Activated T-cell treated with anti-CD3 and anti-CD28 coated beads, Interleukin-2, amount 50 U/mL, for 24 hours (primary cell): ENCODE results near the gene APOBEC3H.

Experiments used
- DNase-seq: peaks from one replicate; pipeline ENCODE4 v3.0.0-alpha.2; 2020
- H3K27ac Mint-ChIP-seq: 2 replicates; pipeline ENCODE4 v1.8.0; 2020; ENCODE audit warnings: mild to moderate bottlenecking, mixed read lengths
- H3K27me3 Mint-ChIP-seq: 2 replicates; pipeline ENCODE4 v1.8.0; 2020; ENCODE audit warnings: mixed read lengths
- H3K36me3 Mint-ChIP-seq: 2 replicates; pipeline ENCODE4 v1.8.0; 2020; ENCODE audit warnings: low read depth, mixed read lengths
- H3K4me1 Mint-ChIP-seq: 2 replicates; pipeline ENCODE4 v1.8.0; 2020; ENCODE audit warnings: low read depth, mixed read lengths
- H3K4me3 Mint-ChIP-seq: 2 replicates; pipeline ENCODE4 v1.8.0; 2020; ENCODE audit warnings: mild to moderate bottlenecking, moderate library complexity, mixed read lengths
- H3K9me3 Mint-ChIP-seq: 2 replicates; pipeline ENCODE4 v1.8.0; 2020; ENCODE audit warnings: mixed read lengths

The APOBEC3H gene

GRCh38 chr22:39148026-39148726 is 51.1 kb downstream of the APOBEC3H start:
- H3K27ac Mint-ChIP-seq = peak overlapping the region; percentile 88

GRCh38 chr22:39148727-39149535 is 51.9 kb downstream of the APOBEC3H start:
- Mint-ChIP-seq H3K27ac (peak overlapping the region; percentile 88), H3K9me3 (no peaks in the 10 kb centered on the region), H3K4me1 (peaks cover 65% of the 10 kb centered on the region), H3K36me3 (peaks cover 10% of the 10 kb centered on the region), H3K4me3 (no peak overlapping the region), H3K27me3 (peaks cover 7% of the 10 kb centered on the region)
- peak; percentile 82 for DNase-seq

More at GRCh38 chr22:39148026-39148726, 51.1 kb downstream of the APOBEC3H start:
- no peak for DNase-seq
- Mint-ChIP-seq H3K36me3 (peaks cover 10% of the 10 kb centered on the region), H3K4me1 (peaks cover 65% of the 10 kb centered on the region), H3K9me3 (no peaks in the 10 kb centered on the region), H3K4me3 (no peak overlapping the region), H3K27me3 (no peaks in the 10 kb centered on the region)

- Mint-ChIP-seq H3K36me3 (peaks cover 10% of the 10 kb centered on the region), H3K27ac (peak overlapping the region; percentile 88), H3K9me3 (no peaks in the 10 kb centered on the region), H3K4me1 (peaks cover 57% of the 10 kb centered on the region), H3K27me3 (peaks cover 14% of the 10 kb centered on the region), H3K4me3 (peak overlapping the region; percentile 10)
- no peak for DNase-seq
Measured at GRCh38 chr22:39149915-39150847, 53.1 kb downstream of the APOBEC3H start.

GRCh38 chr22:39150848-39151215 is 53.8 kb downstream of the APOBEC3H start:
- Mint-ChIP-seq H3K4me3 (peak overlapping the region; percentile 72), H3K9me3 (no peaks in the 10 kb centered on the region), H3K27me3 (peaks cover 14% of the 10 kb centered on the region), H3K36me3 (peaks cover 10% of the 10 kb centered on the region), H3K27ac (peak overlapping the region; percentile 77), H3K4me1 (peaks cover 57% of the 10 kb centered on the region)
- DNase-seq = no peak

- no peaks in the 10 kb centered on the region for H3K9me3 Mint-ChIP-seq
- peaks cover 14% of the 10 kb centered on the region for H3K27me3 Mint-ChIP-seq
- H3K27ac Mint-ChIP-seq = peak overlapping the region; percentile 77
- H3K4me3 Mint-ChIP-seq = peak overlapping the region; percentile 72
- peaks cover 10% of the 10 kb centered on the region for H3K36me3 Mint-ChIP-seq
- no peak for DNase-seq
- H3K4me1 Mint-ChIP-seq = peaks cover 51% of the 10 kb centered on the region
Measured at GRCh38 chr22:39151329-39151975, 54.4 kb downstream of the APOBEC3H start.

GRCh38 chr22:39152024-39152510 is 55.0 kb downstream of the APOBEC3H start:
- Mint-ChIP-seq H3K27ac (peak overlapping the region; percentile 77), H3K27me3 (peaks cover 14% of the 10 kb centered on the region), H3K4me1 (peaks cover 46% of the 10 kb centered on the region), H3K4me3 (peak overlapping the region; percentile 72), H3K9me3 (no peaks in the 10 kb centered on the region), H3K36me3 (peaks cover 10% of the 10 kb centered on the region)
- no peak for DNase-seq

GRCh38 chr22:39152511-39153219 is 55.6 kb downstream of the APOBEC3H start, which contains the start of gene CBX7:
TSS of gene CBX7 (minus strand) at chr22:39152680. CDS start at chr22:39152444, 236 bp downstream.
- H3K4me1 Mint-ChIP-seq = peaks cover 44% of the 10 kb centered on the region
- peak within 1 kb of the TSS; percentile 76 for H3K4me3 Mint-ChIP-seq
- H3K27ac Mint-ChIP-seq = peak within 1 kb of the TSS; percentile 86
- peak; percentile 99 for DNase-seq
- peaks cover 10% of the 10 kb centered on the region for H3K36me3 Mint-ChIP-seq
- H3K9me3 Mint-ChIP-seq = no peaks in the 10 kb centered on the region
- peaks cover 14% of the 10 kb centered on the region for H3K27me3 Mint-ChIP-seq

GRCh38 chr22:39153220-39153717 is 56.2 kb downstream of the APOBEC3H start:
- Mint-ChIP-seq H3K4me3 (peak overlapping the region; percentile 76), H3K27me3 (peaks cover 14% of the 10 kb centered on the region), H3K36me3 (peaks cover 8% of the 10 kb centered on the region), H3K4me1 (peaks cover 38% of the 10 kb centered on the region), H3K9me3 (no peaks in the 10 kb centered on the region), H3K27ac (peak overlapping the region; percentile 86)
- no peak for DNase-seq
